ENCODE data around the gene PHF20. TPM values are rescaled to one million over a fixed set of nuclear protein-coding genes. Genes with fewer than 3 reads are reported as not detected.

The PHF20 gene
- polyA plus RNA-seq, 1 donor from 2014 or later = 49.2 TPM

- H3K9ac ChIP-seq (ENCODE audit: low read length) = no peak overlapping the region
- no peak overlapping the region for H3K4me2 ChIP-seq (ENCODE audit: low read length)
- H3K9me3 ChIP-seq (ENCODE audit: low read length) = no peaks in the 10 kb centered on the region
- no peaks in the 10 kb centered on the region for H3K27me3 ChIP-seq (ENCODE audit: insufficient read depth, low read depth, low read length)
- no peaks in the 10 kb centered on the region for H3K9me2 ChIP-seq (ENCODE audit: insufficient read depth, low read length)
- H2AFZ ChIP-seq (ENCODE audit: low read depth, low read length) = no peak overlapping the region
- TF ChIP-seq EZH2 (IDR thresholded peaks at IDR 0.05; ENCODE audit: borderline replicate concordance, insufficient read depth, low read length, poor library complexity, severe bottlenecking) (no peak), SMC3 (conservative IDR thresholded peaks at IDR 0.05; ENCODE audit: poor library complexity) (no peak), CTCF (IDR thresholded peaks at IDR 0.05; ENCODE audit: poor library complexity, severe bottlenecking) (no peak), REST (IDR thresholded peaks at IDR 0.05; ENCODE audit: borderline replicate concordance) (no peak)
- H3K79me2 ChIP-seq (replicated peaks; ENCODE audit: insufficient read depth, low read length) = peaks cover 13% of the 10 kb centered on the region
- no peak overlapping the region for H3K4me3 ChIP-seq (ENCODE audit: low read length)
- no peaks in the 10 kb centered on the region for H3K36me3 ChIP-seq (ENCODE audit: insufficient read depth, low read length)
- H3K27ac ChIP-seq (ENCODE audit: low read length) = no peak overlapping the region
- H4K20me1 ChIP-seq (ENCODE audit: insufficient read depth) = no peaks in the 10 kb centered on the region
- H3F3A ChIP-seq (ENCODE audit: insufficient read depth, low read length, poor library complexity, severe bottlenecking) = no peaks in the 10 kb centered on the region
Measured at GRCh38 chr20:35828434-35828833, 56.6 kb downstream of the PHF20 start.

GRCh38 chr20:35828916-35829315 lies 57.1 kb downstream of the PHF20 start:
- no peaks in the 10 kb centered on the region for H3F3A ChIP-seq (ENCODE audit: insufficient read depth, low read length, poor library complexity, severe bottlenecking)
- no peaks in the 10 kb centered on the region for H3K36me3 ChIP-seq (ENCODE audit: insufficient read depth, low read length)
- H3K4me3 ChIP-seq (ENCODE audit: low read length) = no peak overlapping the region
- H3K27me3 ChIP-seq (ENCODE audit: insufficient read depth, low read depth, low read length) = no peaks in the 10 kb centered on the region
- no peak overlapping the region for H3K27ac ChIP-seq (ENCODE audit: low read length)
- H3K4me2 ChIP-seq (ENCODE audit: low read length) = no peak overlapping the region
- no peak overlapping the region for H2AFZ ChIP-seq (ENCODE audit: low read depth, low read length)
- no peaks in the 10 kb centered on the region for H3K9me2 ChIP-seq (ENCODE audit: insufficient read depth, low read length)
- no peak for TF ChIP-seq POLR2AphosphoS5 (IDR thresholded peaks at IDR 0.05)
- no peak for TF ChIP-seq TAF1 (IDR thresholded peaks at IDR 0.05; ENCODE audit: low read depth)
- no peak for TF ChIP-seq EZH2 (IDR thresholded peaks at IDR 0.05; ENCODE audit: borderline replicate concordance, insufficient read depth, low read length, poor library complexity, severe bottlenecking)
- TF ChIP-seq EP300 (conservative IDR thresholded peaks at IDR 0.05; ENCODE audit: poor library complexity, severe bottlenecking) = no peak
- TF ChIP-seq RAD21 (conservative IDR thresholded peaks at IDR 0.05) = no peak
- TF ChIP-seq CTCF (IDR thresholded peaks at IDR 0.05; ENCODE audit: poor library complexity, severe bottlenecking) = no peak
- TF ChIP-seq SMC3 (conservative IDR thresholded peaks at IDR 0.05; ENCODE audit: poor library complexity) = no peak
- TF ChIP-seq REST (IDR thresholded peaks at IDR 0.05; ENCODE audit: borderline replicate concordance) = no peak
- no peak for TF ChIP-seq MXI1 (conservative IDR thresholded peaks at IDR 0.05; ENCODE audit: poor library complexity, severe bottlenecking)
- H3K9ac ChIP-seq (ENCODE audit: low read length) = no peak overlapping the region
- no peaks in the 10 kb centered on the region for H4K20me1 ChIP-seq (ENCODE audit: insufficient read depth)
- peaks cover 13% of the 10 kb centered on the region for H3K79me2 ChIP-seq (replicated peaks; ENCODE audit: insufficient read depth, low read length)
- H3K9me3 ChIP-seq (ENCODE audit: low read length) = no peaks in the 10 kb centered on the region
